ENCODE results near the gene TOP3B. TPM values are rescaled to one million over a fixed set of nuclear protein-coding genes. Genes with fewer than 3 reads are reported as not detected.

Gene TOP3B
- total and polyA plus RNA-seq, 2 donors from 2014 or later = 8.1 to 26.7 TPM

DNA sequence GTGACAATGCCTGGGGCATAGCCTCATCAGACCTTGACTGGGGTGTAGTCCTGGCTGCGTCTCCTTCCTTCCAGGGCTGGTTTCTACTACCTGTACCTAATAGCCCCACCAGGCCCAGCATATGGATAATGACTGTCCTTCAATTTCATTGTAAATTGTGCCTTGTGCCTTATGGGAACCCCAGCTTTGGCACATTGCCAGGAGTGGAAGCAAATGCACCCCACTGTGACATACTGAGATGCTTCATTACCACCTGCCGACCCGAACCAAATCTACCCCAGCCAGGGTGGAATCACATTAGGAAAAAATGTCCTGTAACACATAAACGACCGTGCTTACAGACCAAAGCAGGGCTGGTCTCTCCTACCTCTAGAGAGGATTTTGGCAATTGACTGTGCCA, 7.3 kb downstream of the TOP3B start:
- no peak for FAIRE-seq

GRCh38 chr22:21974058-21974649, 8.4 kb downstream of the TOP3B start:
- no peak overlapping the region for H3K4me3 ChIP-seq (ENCODE audit: low read length in 3 of 3)
- no peaks in the 10 kb centered on the region for H3K4me1 ChIP-seq (ENCODE audit: control insufficient read depth in 2 of 3, insufficient read depth in 2 of 3, low read depth in 1 of 3, low read length in 3 of 3)
- FAIRE-seq (no peak), DNase-seq (no peak)
- no peaks in the 10 kb centered on the region for H3K9me3 ChIP-seq (ENCODE audit: control insufficient read depth in 2 of 3, insufficient read depth in 1 of 3, low read length in 3 of 3)
- no peak overlapping the region for H3K27ac ChIP-seq (ENCODE audit: low read depth in 2 of 2, low read length in 2 of 2)
- H3K9ac ChIP-seq (ENCODE audit: low read length in 3 of 3) = no peak overlapping the region
- H3K36me3 ChIP-seq (ENCODE audit: control insufficient read depth in 2 of 3, insufficient read depth in 3 of 3, low read length in 3 of 3) = peaks cover 4 to 34% (median 32%) of the 10 kb centered on the region in 3 donors
- no peaks in the 10 kb centered on the region for H3K27me3 ChIP-seq (ENCODE audit: control insufficient read depth, insufficient read depth, low read length)
- no peak for TF ChIP-seq CTCF (IDR thresholded peaks at IDR 0.05; ENCODE audit: borderline replicate concordance, extremely low read depth, insufficient read depth)
- intact Hi-C loops (cut with DNase I) = no loop called here

More for the DNA sequence above, 7.3 kb downstream of the TOP3B start:
- no peak overlapping the region for H3K4me3 ChIP-seq (ENCODE audit: low read length in 3 of 3)
- H3K36me3 ChIP-seq (ENCODE audit: control insufficient read depth in 2 of 3, insufficient read depth in 3 of 3, low read length in 3 of 3) = peaks cover 4 to 32% (median 31%) of the 10 kb centered on the region in 3 donors
- H3K4me1 ChIP-seq (ENCODE audit: control insufficient read depth in 2 of 3, insufficient read depth in 2 of 3, low read depth in 1 of 3, low read length in 3 of 3) = no peaks in the 10 kb centered on the region
- no peaks in the 10 kb centered on the region for H3K27me3 ChIP-seq (ENCODE audit: control insufficient read depth, insufficient read depth, low read length)
- no peak for TF ChIP-seq CTCF (IDR thresholded peaks at IDR 0.05; ENCODE audit: borderline replicate concordance, extremely low read depth, insufficient read depth)
- H3K9me3 ChIP-seq (ENCODE audit: control insufficient read depth in 2 of 3, insufficient read depth in 1 of 3, low read length in 3 of 3) = no peaks in the 10 kb centered on the region
- no peak overlapping the region for H3K27ac ChIP-seq (ENCODE audit: low read depth in 2 of 2, low read length in 2 of 2)
- no peak overlapping the region for H3K9ac ChIP-seq (ENCODE audit: low read length in 3 of 3)
- DNase-seq = no peak
- intact Hi-C loops (cut with DNase I) = no loop called here

- H3K27ac ChIP-seq (ENCODE audit: low read depth in 2 of 2, low read length in 2 of 2) = no peak overlapping the region
- FAIRE-seq (no peak), DNase-seq (no peak)
- H3K9ac ChIP-seq (ENCODE audit: low read length in 3 of 3) = no peak overlapping the region
- no peaks in the 10 kb centered on the region for H3K27me3 ChIP-seq (ENCODE audit: control insufficient read depth, insufficient read depth, low read length)
- no peak overlapping the region for H3K4me3 ChIP-seq (ENCODE audit: low read length in 3 of 3)
- H3K9me3 ChIP-seq (ENCODE audit: control insufficient read depth in 2 of 3, insufficient read depth in 1 of 3, low read length in 3 of 3) = no peaks in the 10 kb centered on the region
- no peaks in the 10 kb centered on the region for H3K4me1 ChIP-seq (ENCODE audit: control insufficient read depth in 2 of 3, insufficient read depth in 2 of 3, low read depth in 1 of 3, low read length in 3 of 3)
- no peak for TF ChIP-seq CTCF (IDR thresholded peaks at IDR 0.05; ENCODE audit: borderline replicate concordance, extremely low read depth, insufficient read depth)
- H3K36me3 ChIP-seq (ENCODE audit: control insufficient read depth in 2 of 3, insufficient read depth in 3 of 3, low read length in 3 of 3) = peaks cover 4 to 42% (median 34%) of the 10 kb centered on the region in 3 donors
- intact Hi-C loops (cut with DNase I) = no loop called here
Observed at GRCh38 chr22:21972806-21973205, 9.8 kb downstream of the TOP3B start.

Measured in kidney (tissue), 14 donors.